Neural progenitor cell (in vitro differentiated cells): ENCODE measurements around the gene AMBRA1. TPM values are rescaled to one million over a fixed set of nuclear protein-coding genes. Genes with fewer than 3 reads are reported as not detected.
"Not testable (repeated sequence)": the region's sequence is repeated elsewhere in the genome, so short reads cannot be mapped to it uniquely, and the experiment has no call there.

Source experiments
- DNase-seq: peaks from one replicate; pipeline ENCODE4 v3.0.0-alpha.2; 2016; ENCODE audit warnings: low spot score
- H2AFZ ChIP-seq: fragments of 200-600 bp; sonication (generic); replicated peaks from 2 replicates; pipeline ENCODE4 v1.6.1; 2016; ENCODE audit warnings: antibody characterized with exemption
- H3F3A ChIP-seq: fragments of 200-600 bp; sonication (generic); 2 replicates; pipeline ENCODE4 v1.6.1; 2016; ENCODE audit warnings: antibody characterized with exemption, low read depth
- H3K27ac ChIP-seq: fragments of 200-600 bp; sonication (generic); 2 replicates; pipeline ENCODE4 v1.5.1; 2016; ENCODE audit warnings: mild to moderate bottlenecking
- H3K27me3 ChIP-seq: fragments of 200-600 bp; sonication (generic); 2 replicates; pipeline ENCODE4 v1.6.1; 2016; ENCODE audit warnings: mild to moderate bottlenecking, moderate library complexity
- H3K36me3 ChIP-seq: fragments of 200-600 bp; sonication (generic); 2 replicates; pipeline ENCODE4 v1.5.1; 2016
- H3K4me1 ChIP-seq: fragments of 200-600 bp; sonication (generic); 2 replicates; pipeline ENCODE4 v1.6.1; 2016; ENCODE audit warnings: mixed run types
- H3K4me2 ChIP-seq: fragments of 200-600 bp; sonication (generic); 2 replicates; pipeline ENCODE4 v1.6.1; 2016
- H3K4me3 ChIP-seq: fragments of 200-600 bp; sonication (generic); 2 replicates; pipeline ENCODE4 v1.5.1; 2016
- H3K79me2 ChIP-seq: fragments of 200-600 bp; sonication (generic); 2 replicates; pipeline ENCODE4 v1.6.1; 2016; ENCODE audit warnings: low read depth
- H3K9ac ChIP-seq: fragments of 200-600 bp; sonication (generic); 2 replicates; pipeline ENCODE4 v1.6.1; 2016
- H3K9me3 ChIP-seq: fragments of 200-600 bp; sonication (generic); 2 replicates; pipeline ENCODE4 v1.5.1; 2016; ENCODE audit warnings: low read depth
- H4K20me1 ChIP-seq: fragments of 200-600 bp; sonication (generic); 2 replicates; pipeline ENCODE4 v1.6.1; 2016; ENCODE audit warnings: low read depth
- H3K27ac Mint-ChIP-seq: 3 replicates; pipeline ENCODE4 v1.8.0; 2021; ENCODE audit warnings: mixed read lengths
- H3K27me3 Mint-ChIP-seq: 2 replicates; pipeline ENCODE4 v1.8.0; 2022; ENCODE audit warnings: low read depth, mild to moderate bottlenecking, inconsistent platforms, moderate library complexity, mixed read lengths; ENCODE audit not compliant: insufficient read depth
- H3K36me3 Mint-ChIP-seq: 3 replicates; pipeline ENCODE4 v1.8.0; 2021; ENCODE audit warnings: mixed read lengths
- H3K4me1 Mint-ChIP-seq: 3 replicates; pipeline ENCODE4 v1.8.0; 2021; ENCODE audit warnings: mixed read lengths
- H3K4me3 Mint-ChIP-seq: 3 replicates; pipeline ENCODE4 v1.8.0; 2021; ENCODE audit warnings: mild to moderate bottlenecking, moderate library complexity, mixed read lengths
- H3K9me3 Mint-ChIP-seq: 3 replicates; pipeline ENCODE4 v1.8.0; 2020; ENCODE audit warnings: mixed read lengths
- CTCF ChIP-seq: fragments of 200-600 bp; sonication (generic); IDR thresholded peaks from 2 replicates; pipeline ENCODE4 v1.5.1; 2017; ENCODE audit warnings: antibody characterized with exemption, mild to moderate bottlenecking
- EZH2 ChIP-seq: fragments of 200-600 bp; sonication (generic); IDR thresholded peaks from 2 replicates; pipeline ENCODE4 v1.6.1; 2017; ENCODE audit warnings: antibody characterized with exemption, mild to moderate bottlenecking, moderate library complexity
- EZH2phosphoT487 ChIP-seq: fragments of 200-600 bp; sonication (generic); IDR thresholded peaks from 2 replicates; pipeline ENCODE4 v1.6.1; 2017; ENCODE audit warnings: antibody characterized with exemption
- total RNA-seq: library from RNA; depleted of rRNA; stranded (reverse); fragments of >200 nt; gene quantifications from 2 replicates; pipeline ENCODE4 v1.2.3, GENCODE V29; 2015; ENCODE audit warnings: low replicate concordance

AMBRA1 gene
- total RNA-seq, 1 donor from 2014 or later: 20.7 TPM

- H3K4me3 Mint-ChIP-seq: no peak overlapping the region
- H3K4me1 ChIP-seq: peaks cover 11% of the 10 kb centered on the region
- no peak overlapping the region for H3K4me2 ChIP-seq
- DNase-seq: no peak
- H3K79me2 ChIP-seq: peaks cover 88% of the 10 kb centered on the region
- no peak overlapping the region for H3K9ac ChIP-seq
- peaks cover 2% of the 10 kb centered on the region for H3K36me3 Mint-ChIP-seq
- peaks cover 33% of the 10 kb centered on the region for H4K20me1 ChIP-seq
- no peak overlapping the region for H3K4me3 ChIP-seq
- peaks cover under 1% of the 10 kb centered on the region for H3K27me3 Mint-ChIP-seq
- peaks cover 17% of the 10 kb centered on the region for H3K4me1 Mint-ChIP-seq
- H3K9me3 Mint-ChIP-seq: no peaks in the 10 kb centered on the region
- TF ChIP-seq CTCF: no peak
- TF ChIP-seq EZH2phosphoT487: no peak
- TF ChIP-seq EZH2: no peak
- no peaks in the 10 kb centered on the region for H3K9me3 ChIP-seq
- H3K36me3 ChIP-seq: no peaks in the 10 kb centered on the region
- peaks cover 2% of the 10 kb centered on the region for H3F3A ChIP-seq
- H3K27me3 ChIP-seq: no peaks in the 10 kb centered on the region
- H3K27ac Mint-ChIP-seq: no peak overlapping the region
- H3K27ac ChIP-seq: no peak overlapping the region
- H2AFZ ChIP-seq: no peak overlapping the region
These were observed 5.7 kb downstream of the AMBRA1 start for GRCh38 chr11:46588131-46588530.

- not testable (repeated sequence) for H3K27me3 ChIP-seq, H3K9ac ChIP-seq, DNase-seq, H4K20me1 ChIP-seq, H3K4me3 ChIP-seq, H3K9me3 Mint-ChIP-seq, H2AFZ ChIP-seq, H3K4me2 ChIP-seq, H3K4me1 Mint-ChIP-seq, H3K27ac Mint-ChIP-seq, H3K27ac ChIP-seq, H3K27me3 Mint-ChIP-seq, H3F3A ChIP-seq, H3K4me3 Mint-ChIP-seq, H3K36me3 ChIP-seq, H3K9me3 ChIP-seq, H3K4me1 ChIP-seq
- H3K79me2 ChIP-seq: peaks cover 87% of the 10 kb centered on the region
- peaks cover 12% of the 10 kb centered on the region for H3K36me3 Mint-ChIP-seq
These were observed 10.3 kb downstream of the AMBRA1 start for GRCh38 chr11:46583513-46583912.

- Histone ChIP-seq H3K4me1 (no peaks in the 10 kb centered on the region), H3K4me2 (no peak overlapping the region), H3K9ac (no peak overlapping the region), H3K27ac (no peak overlapping the region), H3K27me3 (no peaks in the 10 kb centered on the region), H2AFZ (no peak overlapping the region), H3K9me3 (no peaks in the 10 kb centered on the region), H3K4me3 (no peak overlapping the region), H3K36me3 (no peaks in the 10 kb centered on the region), H3F3A (no peaks in the 10 kb centered on the region), H4K20me1 (peaks cover 7% of the 10 kb centered on the region), H3K79me2 (peaks cover 87% of the 10 kb centered on the region)
- no peak overlapping the region for H3K4me3 Mint-ChIP-seq
- no peak overlapping the region for H3K27ac Mint-ChIP-seq
- DNase-seq: no peak
- H3K36me3 Mint-ChIP-seq: peaks cover 12% of the 10 kb centered on the region
- no peaks in the 10 kb centered on the region for H3K4me1 Mint-ChIP-seq
- no peak for TF ChIP-seq EZH2phosphoT487
- TF ChIP-seq CTCF: no peak
- TF ChIP-seq EZH2: no peak
- H3K27me3 Mint-ChIP-seq: peaks cover 2% of the 10 kb centered on the region
- peaks cover 4% of the 10 kb centered on the region for H3K9me3 Mint-ChIP-seq
These were observed 11.2 kb downstream of the AMBRA1 start for GRCh38 chr11:46582588-46582987.

- Histone ChIP-seq H3K79me2 (peaks cover 91% of the 10 kb centered on the region), H4K20me1 (peaks cover 9% of the 10 kb centered on the region)
These were observed 16.8 kb downstream of the AMBRA1 start for GRCh38 chr11:46577058-46577457.

More at GRCh38 chr11:46577058-46577457, 16.8 kb downstream of the AMBRA1 start:
- Mint-ChIP-seq H3K27me3 (peaks cover 2% of the 10 kb centered on the region), H3K27ac (no peak overlapping the region), H3K4me3 (no peak overlapping the region), H3K4me1 (no peaks in the 10 kb centered on the region), H3K9me3 (peaks cover 5% of the 10 kb centered on the region), H3K36me3 (peaks cover 18% of the 10 kb centered on the region)
- TF ChIP-seq EZH2 (no peak), CTCF (no peak), EZH2phosphoT487 (no peak)
- no peaks in the 10 kb centered on the region for H3K36me3 ChIP-seq
- no peaks in the 10 kb centered on the region for H3K4me1 ChIP-seq
- H2AFZ ChIP-seq: no peak overlapping the region
- DNase-seq: no peak
- H3K9me3 ChIP-seq: no peaks in the 10 kb centered on the region
- H3K4me2 ChIP-seq: no peak overlapping the region
- H3K27ac ChIP-seq: no peak overlapping the region
- no peaks in the 10 kb centered on the region for H3K27me3 ChIP-seq
- no peak overlapping the region for H3K4me3 ChIP-seq
- H3F3A ChIP-seq: no peaks in the 10 kb centered on the region
- no peak overlapping the region for H3K9ac ChIP-seq
